ENCODE data around the gene SDK1. TPM values are rescaled to one million over a fixed set of nuclear protein-coding genes. Genes with fewer than 3 reads are reported as not detected.
A peak's percentile ranks its signal among the peaks of the same experiment; 100 is the strongest.

Gene SDK1
- total RNA-seq, 1 donor, result 0.43 TPM

GRCh38 chr7:3455806-3456595 lies 154.9 kb downstream of the SDK1 start:
- DNase-seq (ENCODE audit: low read depth), result peak; percentile 56
- no peak for TF ChIP-seq CTCF (IDR thresholded peaks at IDR 0.05; ENCODE audit: insufficient read depth, low read depth, low read length)
- no peak overlapping the region for H3K4me3 ChIP-seq (ENCODE audit: low read depth, low read length)

GRCh38 chr7:3459111-3459510 lies 158.1 kb downstream of the SDK1 start:
- no peak for DNase-seq (ENCODE audit: low read depth)
- H3K4me3 ChIP-seq (ENCODE audit: low read depth, low read length), result no peak overlapping the region
- TF ChIP-seq CTCF (IDR thresholded peaks at IDR 0.05; ENCODE audit: insufficient read depth, low read depth, low read length), result no peak

- DNase-seq (ENCODE audit: low read depth), result no peak
- no peak for TF ChIP-seq CTCF (IDR thresholded peaks at IDR 0.05; ENCODE audit: insufficient read depth, low read depth, low read length)
- no peak overlapping the region for H3K4me3 ChIP-seq (ENCODE audit: low read depth, low read length)
Measured at GRCh38 chr7:3461923-3462322, 160.9 kb downstream of the SDK1 start.

- TF ChIP-seq CTCF (IDR thresholded peaks at IDR 0.05; ENCODE audit: insufficient read depth, low read depth, low read length), result no peak
- DNase-seq (ENCODE audit: low read depth), result no peak
- no peak overlapping the region for H3K4me3 ChIP-seq (ENCODE audit: low read depth, low read length)
Measured at GRCh38 chr7:3463696-3464095, 162.6 kb downstream of the SDK1 start.

- no peak for TF ChIP-seq CTCF (IDR thresholded peaks at IDR 0.05; ENCODE audit: insufficient read depth, low read depth, low read length)
- DNase-seq (ENCODE audit: low read depth), result no peak
- no peak overlapping the region for H3K4me3 ChIP-seq (ENCODE audit: low read depth, low read length)
Measured at GRCh38 chr7:3464900-3465622, 164.0 kb downstream of the SDK1 start.

- TF ChIP-seq CTCF (IDR thresholded peaks at IDR 0.05; ENCODE audit: insufficient read depth, low read depth, low read length), result no peak
- DNase-seq (ENCODE audit: low read depth), result no peak
- no peak overlapping the region for H3K4me3 ChIP-seq (ENCODE audit: low read depth, low read length)
Measured at GRCh38 chr7:3466261-3466660, 165.2 kb downstream of the SDK1 start.
